Endometrial microvascular endothelial cells (primary cell): ENCODE measurements around the gene ANKMY1. TPM values are rescaled to one million over a fixed set of nuclear protein-coding genes. Genes with fewer than 3 reads are reported as not detected.

Source experiments
- in situ Hi-C: cut with HindIII; loops from 2 replicates; pipeline ENCODE4 v1.10.0; 2017; ENCODE audit warnings: low sequenced_read_pairs, low pct_unique_long_range_greater_than_20kb; ENCODE audit errors: inconsistent ontology term
- total RNA-seq: library from RNA; depleted of rRNA; stranded (reverse); fragments of >200 nt; gene quantifications from one replicate; pipeline ENCODE4 v1.2.3, GENCODE V29; 2015; ENCODE audit errors: inconsistent ontology term

The ANKMY1 gene
- total RNA-seq, 1 donor from 2014 or later: 3.0 TPM

GRCh38 chr2:240436683-240437550, 120.9 kb downstream of the ANKMY1 start:
- in situ Hi-C loops: no loop called here

GRCh38 chr2:240435948-240436682, 121.7 kb downstream of the ANKMY1 start:
- in situ Hi-C loops: no loop called here

GRCh38 chr2:240435457-240435947, 122.3 kb downstream of the ANKMY1 start, which contains the start of gene GPC1:
Gene GPC1, plus strand, starts transcription at chr2:240435663. Its CDS starts 256 bp downstream, at chr2:240435919.
- in situ Hi-C loops: no loop called here

- in situ Hi-C loops: no loop called here
These were observed 122.9 kb downstream of the ANKMY1 start for GRCh38 chr2:240434728-240435456.

GRCh38 chr2:240433973-240434727, 123.6 kb downstream of the ANKMY1 start:
- in situ Hi-C loops: no loop called here

GRCh38 chr2:240432820-240433801, 124.7 kb downstream of the ANKMY1 start:
- in situ Hi-C loops: no loop called here

GRCh38 chr2:240432430-240432819, 125.4 kb downstream of the ANKMY1 start:
- in situ Hi-C loops: no loop called here

GRCh38 chr2:240431661-240432424, 125.9 kb downstream of the ANKMY1 start:
- in situ Hi-C loops: no loop called here

GRCh38 chr2:240431271-240431660, 126.5 kb downstream of the ANKMY1 start:
- in situ Hi-C loops: no loop called here

GRCh38 chr2:240430595-240430994, 127.2 kb downstream of the ANKMY1 start:
- in situ Hi-C loops: no loop called here

GRCh38 chr2:240429872-240430491, 127.8 kb downstream of the ANKMY1 start:
- in situ Hi-C loops: no loop called here

Other genes with a start within 250 kb of the ANKMY1 start
- gene GPC1, start 122.3 kb downstream of the ANKMY1 start, total RNA-seq: 41.4 TPM
- gene DUSP28, start 2.4 kb upstream of the ANKMY1 start, total RNA-seq: 2.8 TPM
- 23.2 TPM for gene RNPEPL1, start 10.5 kb upstream of the ANKMY1 start, total RNA-seq
- 19.8 TPM for gene CAPN10, start 28.7 kb upstream of the ANKMY1 start, total RNA-seq
- gene GPR35, start 67.5 kb upstream of the ANKMY1 start, total RNA-seq: 0.46 TPM
- gene AQP12B, start 124.9 kb upstream of the ANKMY1 start, total RNA-seq: not detected
- not detected for gene AQP12A, start 133.9 kb upstream of the ANKMY1 start, total RNA-seq